Measurements from ENCODE around the gene ENTREP3.

The ENTREP3 gene

DNA sequence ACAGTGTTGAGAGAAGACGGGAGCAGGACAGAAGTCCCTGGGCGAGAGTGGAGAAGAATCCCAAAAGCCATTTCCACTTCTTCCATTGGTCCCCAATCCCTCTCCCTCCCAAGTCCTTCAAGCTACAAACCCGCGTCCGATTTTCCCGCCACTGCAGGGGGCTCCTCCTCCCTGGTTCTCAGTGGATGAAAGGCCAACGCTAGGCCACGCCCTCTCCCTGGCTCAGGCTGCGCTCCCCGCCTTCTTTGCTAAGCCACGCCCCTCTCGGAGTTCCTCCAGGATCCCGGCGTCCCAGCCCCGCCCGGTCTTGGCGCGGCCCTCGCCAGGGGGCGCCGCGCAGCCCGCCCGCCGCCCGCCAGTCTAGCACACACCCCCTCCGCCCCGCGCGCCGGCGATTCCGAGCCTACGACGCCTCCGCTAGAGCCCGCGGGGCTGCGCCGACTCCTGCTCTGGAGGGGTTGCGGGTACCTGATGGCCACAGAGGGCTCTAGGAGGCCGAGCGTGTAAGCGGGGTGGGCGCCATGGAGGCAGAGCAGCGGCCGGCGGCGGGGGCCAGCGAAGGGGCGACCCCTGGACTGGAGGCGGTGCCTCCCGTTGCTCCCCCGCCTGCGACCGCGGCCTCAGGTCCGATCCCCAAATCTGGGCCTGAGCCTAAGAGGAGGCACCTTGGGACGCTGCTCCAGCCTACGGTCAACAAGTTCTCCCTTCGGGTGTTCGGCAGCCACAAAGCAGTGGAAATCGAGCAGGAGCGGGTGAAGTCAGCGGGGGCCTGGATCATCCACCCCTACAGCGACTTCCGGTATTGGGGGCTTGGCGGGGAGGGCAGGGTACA lies 22.0 kb upstream of the ENTREP3 start, which contains the start of gene HCN3:
TSS of gene HCN3 (plus strand) at position 394 of the 832 bp plus-strand sequence. CDS start at position 522, 128 bp downstream.
- Mint-ChIP-seq H3K9me3 (no peaks in the 10 kb centered on the region), H3K36me3 (ENCODE audit: low read depth) (peaks cover 13% of the 10 kb centered on the region), H3K4me1 (peaks cover 40% of the 10 kb centered on the region), H3K27me3 (ENCODE audit: low read depth, poor library complexity) (peaks cover 10% of the 10 kb centered on the region), H3K4me3 (peak within 1 kb of the TSS; percentile 80), H3K27ac (no peak within 1 kb of the TSS)
- peak; percentile 100 for DNase-seq
- TF ChIP-seq CTCF (IDR thresholded peaks at IDR 0.05), result peak; percentile 46

GRCh38 chr1:155273343-155274245 lies 18.3 kb upstream of the ENTREP3 start, which contains the start of gene CLK2:
TSS of gene CLK2 (minus strand) at chr1:155273504. CDS start at chr1:155270977, 2,527 bp downstream.
- Mint-ChIP-seq H3K36me3 (ENCODE audit: low read depth) (peaks cover 38% of the 10 kb centered on the region), H3K9me3 (no peaks in the 10 kb centered on the region), H3K4me1 (peaks cover 46% of the 10 kb centered on the region), H3K27me3 (ENCODE audit: low read depth, poor library complexity) (peaks cover 6% of the 10 kb centered on the region), H3K27ac (peak within 1 kb of the TSS; percentile 96), H3K4me3 (peak within 1 kb of the TSS; percentile 97)
- no peak for TF ChIP-seq CTCF (IDR thresholded peaks at IDR 0.05)
- DNase-seq, result peak; percentile 96

DNA sequence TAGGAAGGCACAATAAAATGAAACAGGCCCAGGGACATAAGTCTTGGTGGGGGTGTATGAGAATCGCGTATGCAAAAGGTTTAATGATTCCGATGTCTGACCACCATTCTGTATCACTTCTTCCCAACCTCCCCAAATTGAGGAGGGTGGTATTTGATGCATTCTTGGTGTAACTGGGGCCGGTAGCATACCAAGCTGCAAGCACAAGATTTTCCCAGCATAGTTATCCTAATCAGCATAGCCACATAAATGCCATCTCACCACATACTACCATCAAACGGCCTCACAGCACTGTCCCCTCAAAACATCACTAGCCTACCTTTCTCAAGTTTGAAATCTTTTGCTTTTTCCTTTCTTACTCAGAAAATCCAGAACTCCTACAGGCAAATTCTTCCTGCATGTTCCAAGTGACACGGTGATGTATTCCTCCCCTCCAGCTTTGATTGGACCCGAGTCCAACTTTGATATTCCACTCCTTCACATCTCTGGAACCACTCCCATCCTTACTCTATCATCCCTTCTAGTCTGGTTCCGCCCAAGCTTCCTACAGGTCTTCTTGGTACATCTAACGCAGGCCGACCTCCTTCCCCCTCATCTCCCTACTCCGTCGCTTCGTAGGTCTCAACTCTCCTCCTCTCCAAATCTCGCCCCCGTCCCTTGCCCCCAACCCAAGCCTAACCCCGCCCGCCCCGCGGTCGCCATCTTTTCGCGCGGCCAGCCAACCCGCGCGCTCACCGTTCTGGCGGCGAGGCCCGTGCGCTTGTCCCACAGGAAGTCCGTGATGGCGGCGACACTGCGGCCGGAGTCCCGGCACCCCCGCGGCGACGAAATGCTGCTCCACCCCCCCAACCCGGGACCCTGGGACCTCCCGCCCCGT lies 17.4 kb upstream of the ENTREP3 start:
- peaks cover 41% of the 10 kb centered on the region for H3K4me1 Mint-ChIP-seq
- peaks cover 47% of the 10 kb centered on the region for H3K36me3 Mint-ChIP-seq (ENCODE audit: low read depth)
- DNase-seq, result no peak
- TF ChIP-seq CTCF (IDR thresholded peaks at IDR 0.05), result no peak
- peak overlapping the region; percentile 87 for H3K27ac Mint-ChIP-seq
- peak overlapping the region; percentile 97 for H3K4me3 Mint-ChIP-seq
- H3K27me3 Mint-ChIP-seq (ENCODE audit: low read depth, poor library complexity), result peaks cover 6% of the 10 kb centered on the region
- H3K9me3 Mint-ChIP-seq, result no peaks in the 10 kb centered on the region

DNA sequence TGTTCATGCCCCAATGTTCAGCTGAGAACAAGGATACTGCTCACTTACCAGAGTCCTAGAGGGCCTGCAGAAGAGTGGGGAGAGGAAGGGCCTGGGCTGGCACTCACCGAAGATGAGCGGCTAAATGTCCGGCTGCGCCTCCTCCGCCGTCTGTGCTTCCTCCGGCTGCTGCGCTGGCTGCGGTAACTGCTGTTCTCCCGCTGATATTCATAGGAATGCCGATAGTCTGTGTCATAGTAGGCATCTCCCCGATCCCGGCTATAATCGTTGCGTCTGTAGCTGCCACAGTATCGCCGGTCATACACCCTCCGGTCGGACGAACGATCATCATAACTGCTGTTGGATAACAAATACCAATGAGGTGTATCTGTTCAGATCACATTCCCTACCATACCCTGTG lies 14.1 kb upstream of the ENTREP3 start:
- no peak overlapping the region for H3K4me3 Mint-ChIP-seq

More for the DNA sequence above, 14.1 kb upstream of the ENTREP3 start:
- no peak for TF ChIP-seq CTCF (IDR thresholded peaks at IDR 0.05)
- Mint-ChIP-seq H3K27me3 (ENCODE audit: low read depth, poor library complexity) (peaks cover 2% of the 10 kb centered on the region), H3K27ac (peak overlapping the region; percentile 36), H3K4me1 (peaks cover 31% of the 10 kb centered on the region), H3K9me3 (no peaks in the 10 kb centered on the region), H3K36me3 (ENCODE audit: low read depth) (peaks cover 78% of the 10 kb centered on the region)
- no peak for DNase-seq

Data from nephron progenitor cell (in vitro differentiated cells).